GM12874 (cell line): ENCODE data around the gene ADRA2B.

Experiments
- TF ChIP-seq, protein P1 (sequence below): IDR thresholded peaks from 2 replicates; pipeline ENCODE4 v1.5.1; 2011; ENCODE audit warnings: low read depth, mild to moderate bottlenecking, control low read depth, low read length, moderate library complexity; ENCODE audit not compliant: insufficient read depth

ADRA2B gene

DNA sequence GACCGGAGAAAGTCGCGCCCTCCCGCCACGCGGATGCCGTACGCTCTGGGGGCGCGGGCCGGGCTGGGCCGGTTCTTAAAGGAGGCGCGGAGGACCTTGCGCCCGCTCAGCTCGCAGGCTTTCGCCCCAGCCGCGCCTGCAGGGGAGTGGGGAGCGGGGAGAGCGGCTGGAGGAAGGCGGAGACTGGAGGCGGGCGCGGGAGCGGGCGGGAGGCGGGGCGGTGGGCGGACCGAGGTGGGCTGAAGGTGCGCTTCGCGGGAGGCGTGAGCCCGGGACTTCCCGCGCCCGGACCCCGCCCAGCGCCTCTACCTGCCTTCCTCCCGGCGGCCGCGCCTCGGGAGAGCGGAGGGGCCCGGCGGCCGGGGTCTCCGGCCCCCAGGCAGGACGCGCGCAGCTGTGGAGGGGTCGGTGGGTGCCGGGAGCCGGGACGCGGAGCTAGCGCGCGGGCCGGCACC is at the start of gene ADRA2B:
Gene ADRA2B (minus strand): TSS at position 148 of the 455 bp plus-strand sequence. CDS start 422 bp downstream, outside the sequence.
- TF ChIP-seq, protein P1, sequence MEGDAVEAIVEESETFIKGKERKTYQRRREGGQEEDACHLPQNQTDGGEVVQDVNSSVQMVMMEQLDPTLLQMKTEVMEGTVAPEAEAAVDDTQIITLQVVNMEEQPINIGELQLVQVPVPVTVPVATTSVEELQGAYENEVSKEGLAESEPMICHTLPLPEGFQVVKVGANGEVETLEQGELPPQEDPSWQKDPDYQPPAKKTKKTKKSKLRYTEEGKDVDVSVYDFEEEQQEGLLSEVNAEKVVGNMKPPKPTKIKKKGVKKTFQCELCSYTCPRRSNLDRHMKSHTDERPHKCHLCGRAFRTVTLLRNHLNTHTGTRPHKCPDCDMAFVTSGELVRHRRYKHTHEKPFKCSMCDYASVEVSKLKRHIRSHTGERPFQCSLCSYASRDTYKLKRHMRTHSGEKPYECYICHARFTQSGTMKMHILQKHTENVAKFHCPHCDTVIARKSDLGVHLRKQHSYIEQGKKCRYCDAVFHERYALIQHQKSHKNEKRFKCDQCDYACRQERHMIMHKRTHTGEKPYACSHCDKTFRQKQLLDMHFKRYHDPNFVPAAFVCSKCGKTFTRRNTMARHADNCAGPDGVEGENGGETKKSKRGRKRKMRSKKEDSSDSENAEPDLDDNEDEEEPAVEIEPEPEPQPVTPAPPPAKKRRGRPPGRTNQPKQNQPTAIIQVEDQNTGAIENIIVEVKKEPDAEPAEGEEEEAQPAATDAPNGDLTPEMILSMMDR: no peak

DNA sequence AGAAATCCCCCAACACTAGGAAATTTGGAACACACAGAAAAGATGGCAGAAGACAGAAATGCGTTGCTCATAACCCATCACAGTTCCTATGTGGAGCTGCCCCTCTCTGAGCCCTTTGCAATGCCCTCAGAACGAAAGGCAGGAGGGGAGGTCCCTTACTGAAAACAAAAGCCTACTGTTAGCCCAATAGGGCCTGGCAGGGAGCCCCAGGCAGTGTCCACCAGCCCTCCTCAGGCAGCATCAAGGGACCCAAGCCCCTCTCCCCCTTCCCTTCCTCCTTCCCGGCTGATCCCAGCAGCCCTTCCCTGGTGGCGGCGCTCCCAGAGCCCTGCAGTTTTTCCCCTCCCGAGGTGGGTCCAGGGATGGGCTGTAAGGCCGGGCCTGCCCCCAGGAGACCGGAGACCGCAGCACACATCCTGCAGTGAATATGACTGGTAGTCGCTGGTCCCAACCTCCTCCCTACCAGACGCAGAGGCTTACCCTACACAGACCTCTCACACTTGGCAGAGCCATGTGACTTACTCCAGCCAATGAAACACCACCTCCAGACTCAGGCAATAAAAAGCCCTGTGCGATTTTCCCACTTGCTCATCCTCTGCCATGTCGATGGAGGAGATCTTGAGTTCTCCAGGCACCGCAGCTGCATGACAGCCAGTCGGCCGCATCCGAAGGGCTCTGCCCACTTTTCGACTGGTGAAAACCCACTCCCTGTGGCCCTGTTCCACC is 48.3 kb upstream of the ADRA2B start:
- TF ChIP-seq, protein P1: no peak

DNA sequence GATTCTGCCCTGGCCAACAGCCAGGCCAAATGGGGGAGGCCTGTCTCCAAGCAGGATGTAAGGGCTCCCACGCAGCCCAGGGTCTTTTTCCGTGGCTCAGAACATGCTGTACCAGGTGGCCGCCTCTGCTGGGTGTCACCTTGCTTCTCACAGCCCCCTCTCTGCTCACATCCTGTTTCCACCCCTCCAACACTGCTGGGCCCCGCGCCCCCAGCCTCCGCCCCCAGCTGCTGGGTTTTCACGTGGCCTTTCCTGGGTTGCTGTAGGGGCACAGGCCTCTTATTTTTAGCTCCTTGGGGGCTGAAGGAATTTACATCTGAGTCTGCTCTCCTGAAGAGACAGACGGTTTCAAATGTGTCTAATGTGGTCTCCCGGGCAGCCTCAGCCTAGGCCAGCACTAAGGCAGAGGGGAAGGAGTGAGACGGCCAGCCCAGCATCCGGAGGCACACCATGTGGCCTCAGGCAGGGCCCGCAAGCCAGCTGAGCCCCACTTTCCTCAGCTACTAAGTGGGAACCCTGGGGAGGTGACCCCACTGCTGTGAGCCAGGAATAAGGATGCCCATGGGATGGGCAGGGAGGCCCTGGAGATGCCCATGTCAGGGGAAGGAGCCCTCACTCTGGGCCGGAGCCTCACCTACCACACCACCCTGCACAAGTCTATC is 47.5 kb upstream of the ADRA2B start:
- TF ChIP-seq, protein P1: no peak

DNA sequence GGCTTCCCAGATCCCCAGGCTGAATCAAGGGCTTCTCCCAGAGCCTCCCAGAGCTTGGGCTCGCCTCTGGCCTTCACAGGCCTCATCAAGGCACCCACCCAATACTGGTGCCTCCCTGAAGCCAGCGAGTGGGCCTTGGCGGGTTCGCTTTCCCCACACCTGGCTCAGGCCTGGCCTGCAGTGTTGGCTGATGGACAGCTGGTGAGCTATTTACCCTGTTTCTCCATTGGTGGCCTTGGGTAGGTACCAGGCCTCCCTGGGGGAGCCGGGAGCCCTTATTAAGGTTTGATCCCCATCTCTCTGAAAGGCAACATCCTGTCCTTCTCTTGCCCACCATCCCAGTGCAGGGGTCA is 47.0 kb upstream of the ADRA2B start:
- TF ChIP-seq, protein P1: no peak

DNA sequence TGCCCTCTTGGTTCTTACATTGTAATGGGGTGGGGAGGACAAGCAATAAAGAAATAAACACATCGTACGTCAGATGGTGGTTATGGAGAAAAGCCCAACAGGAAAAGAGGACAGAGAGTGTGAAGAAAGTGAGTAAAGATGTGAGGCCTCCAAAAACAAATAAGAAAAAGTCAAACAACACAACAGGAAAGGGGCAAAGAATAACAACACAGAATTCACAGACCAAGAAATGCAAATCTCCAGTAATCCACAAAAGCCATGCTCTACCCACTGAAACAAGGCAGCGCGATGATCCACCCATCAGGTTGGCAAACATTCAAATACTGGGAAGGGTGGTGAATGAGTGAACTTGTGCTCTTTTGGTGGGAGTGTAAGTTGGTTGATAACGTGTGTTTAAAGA is 45.5 kb upstream of the ADRA2B start:
- TF ChIP-seq, protein P1: no peak

DNA sequence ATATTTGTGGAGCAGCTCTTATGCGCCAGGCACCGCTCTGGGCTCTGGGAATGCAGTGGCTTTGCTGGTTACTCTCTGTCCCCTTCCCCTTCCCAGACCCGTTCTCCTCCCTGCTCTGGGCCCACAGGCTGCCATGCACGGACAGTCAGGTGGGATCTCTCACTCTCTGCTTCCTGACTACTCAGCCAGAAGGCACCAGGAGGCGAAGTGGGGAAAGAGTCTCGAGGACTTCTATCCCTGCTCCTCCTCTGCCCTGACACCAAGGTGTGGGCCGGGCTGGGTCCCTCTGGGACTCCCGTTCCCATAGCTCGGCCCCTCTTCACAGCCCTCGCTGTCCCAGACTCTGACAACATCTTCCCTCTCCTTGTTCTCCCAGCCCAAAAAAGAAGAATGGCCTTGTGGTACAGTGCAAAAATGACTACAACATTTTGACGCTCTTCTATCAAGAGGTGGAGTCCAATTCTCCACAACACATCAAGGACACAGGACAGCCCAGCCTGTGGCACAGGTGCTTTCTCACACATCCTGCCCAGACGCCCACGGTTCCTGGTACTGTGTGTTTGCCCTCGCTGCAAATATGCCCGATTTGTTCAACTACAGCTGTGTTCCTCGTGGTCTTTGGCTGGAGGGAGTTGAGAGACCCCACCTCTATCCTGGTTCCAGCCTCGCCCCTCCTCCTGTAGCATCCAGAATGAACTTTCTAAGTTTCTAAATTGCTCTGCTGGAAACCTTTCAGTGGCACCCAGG is 42.9 kb upstream of the ADRA2B start:
- TF ChIP-seq, protein P1: no peak

DNA sequence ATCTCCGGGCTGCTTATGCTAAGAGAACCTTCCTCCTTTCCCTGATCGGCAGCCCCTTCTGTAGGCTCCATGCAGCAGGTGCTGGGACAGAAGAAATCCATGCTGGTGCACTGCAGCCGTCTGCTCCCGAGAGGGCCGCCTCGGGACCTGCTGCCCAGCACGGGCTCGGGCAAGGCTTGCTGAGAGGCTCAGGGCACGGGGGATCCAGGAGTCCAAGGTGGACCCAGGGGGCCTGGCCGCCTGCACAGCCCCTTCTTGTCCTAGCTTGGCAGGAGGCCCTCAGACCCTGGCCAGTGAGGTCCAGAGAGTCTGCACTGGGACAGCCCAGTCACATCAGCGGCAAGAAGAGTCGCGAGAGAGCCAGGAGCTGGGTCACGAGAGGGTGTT is 42.2 kb upstream of the ADRA2B start:
- TF ChIP-seq, protein P1: no peak
